ENCODE results near the gene AMOT.

AMOT gene

DNA sequence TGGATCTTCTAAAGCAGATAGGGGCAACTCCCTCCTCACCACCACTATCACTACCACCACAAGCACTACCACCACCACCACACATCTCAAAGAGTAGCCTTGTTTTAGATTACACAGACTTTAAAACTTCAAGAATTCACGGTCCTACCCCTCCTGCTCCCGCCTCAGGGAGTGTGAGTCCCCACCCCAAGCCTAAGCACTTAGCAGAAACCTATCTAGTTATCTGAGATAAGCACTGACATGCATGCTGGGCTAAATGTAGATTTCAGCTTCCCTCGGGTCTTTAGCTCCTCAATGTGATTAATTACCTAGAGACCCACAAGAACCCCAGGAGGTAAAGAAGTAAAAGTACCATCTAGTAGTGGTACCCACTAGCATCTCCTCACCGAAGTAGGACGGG lies 775 bp downstream of the AMOT start:
- DNase-seq = no peak

DNA sequence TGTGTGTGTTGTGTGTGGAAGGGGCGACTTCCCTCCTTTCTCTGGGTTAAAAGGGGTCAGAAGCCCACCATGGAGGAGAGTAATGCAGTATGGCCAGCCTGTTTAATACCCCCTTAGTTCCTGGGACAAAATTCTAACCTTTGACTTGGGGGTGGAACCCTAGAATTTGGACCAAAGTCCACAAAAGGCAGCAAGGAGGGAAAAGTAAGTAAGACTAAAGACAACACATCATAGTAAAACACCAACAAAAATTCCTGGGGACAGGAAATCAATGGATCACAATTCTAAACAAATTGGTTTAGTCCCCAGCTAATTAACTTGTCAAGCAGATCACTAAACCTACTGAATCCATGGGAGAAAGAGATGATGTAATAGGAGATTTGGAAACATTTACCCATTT lies 3.1 kb downstream of the AMOT start:
- no peak for DNase-seq

DNA sequence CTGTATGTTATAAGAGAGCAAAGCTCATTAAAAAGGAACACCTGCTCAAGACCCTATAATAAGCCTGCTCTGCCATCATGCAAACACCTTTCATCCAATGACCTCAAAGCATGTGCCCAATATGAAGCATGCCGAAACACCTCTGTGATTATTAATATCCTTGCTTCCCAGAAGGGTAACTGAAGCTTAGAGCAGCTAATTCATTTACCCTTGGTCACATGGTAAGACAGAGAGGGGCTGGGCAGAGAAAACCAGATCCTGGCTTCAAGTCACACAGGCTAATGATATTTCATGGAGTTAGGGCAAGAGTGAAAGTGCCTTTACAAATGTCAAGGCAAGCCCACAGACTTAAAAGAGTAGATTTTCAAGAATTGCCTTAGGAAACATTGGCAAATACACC lies 5.6 kb downstream of the AMOT start:
- no peak for DNase-seq

DNA sequence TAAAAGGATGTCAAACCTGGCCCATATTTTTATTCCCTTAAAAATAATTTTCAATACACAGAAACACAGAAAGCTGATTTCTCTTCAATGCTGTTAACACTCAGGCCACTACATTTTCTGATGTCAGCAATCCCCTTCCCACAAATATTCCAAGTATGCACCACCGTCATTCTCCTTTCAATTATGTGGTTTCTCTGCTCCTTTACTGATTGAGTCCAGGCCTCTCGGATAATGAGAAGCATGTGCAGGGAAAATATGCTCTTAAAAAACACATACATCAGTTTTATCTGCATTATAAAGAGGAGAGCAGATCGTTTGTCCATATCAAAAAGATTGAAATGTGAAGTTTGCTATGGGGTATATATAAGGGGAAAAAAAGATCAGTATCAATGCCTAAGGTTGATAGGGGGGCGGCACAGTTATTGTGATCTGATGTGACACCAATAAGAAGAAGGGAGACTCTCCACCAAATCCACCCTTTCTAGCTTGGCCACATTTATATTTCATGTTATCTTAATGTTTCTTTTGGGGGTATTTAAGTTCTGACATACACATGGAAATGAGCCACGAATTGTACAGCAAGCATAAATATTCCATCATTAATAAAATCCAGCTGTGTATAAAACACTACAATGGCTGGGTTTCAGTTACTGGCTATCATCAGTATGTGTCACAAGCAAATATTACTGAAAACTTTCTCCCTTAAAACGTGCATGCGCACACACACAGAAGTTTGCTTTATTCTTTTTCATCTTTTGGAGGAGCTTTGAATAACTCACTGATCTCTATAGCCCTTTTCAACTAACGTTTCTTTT lies 6.4 kb downstream of the AMOT start:
- DNase-seq = no peak

DNA sequence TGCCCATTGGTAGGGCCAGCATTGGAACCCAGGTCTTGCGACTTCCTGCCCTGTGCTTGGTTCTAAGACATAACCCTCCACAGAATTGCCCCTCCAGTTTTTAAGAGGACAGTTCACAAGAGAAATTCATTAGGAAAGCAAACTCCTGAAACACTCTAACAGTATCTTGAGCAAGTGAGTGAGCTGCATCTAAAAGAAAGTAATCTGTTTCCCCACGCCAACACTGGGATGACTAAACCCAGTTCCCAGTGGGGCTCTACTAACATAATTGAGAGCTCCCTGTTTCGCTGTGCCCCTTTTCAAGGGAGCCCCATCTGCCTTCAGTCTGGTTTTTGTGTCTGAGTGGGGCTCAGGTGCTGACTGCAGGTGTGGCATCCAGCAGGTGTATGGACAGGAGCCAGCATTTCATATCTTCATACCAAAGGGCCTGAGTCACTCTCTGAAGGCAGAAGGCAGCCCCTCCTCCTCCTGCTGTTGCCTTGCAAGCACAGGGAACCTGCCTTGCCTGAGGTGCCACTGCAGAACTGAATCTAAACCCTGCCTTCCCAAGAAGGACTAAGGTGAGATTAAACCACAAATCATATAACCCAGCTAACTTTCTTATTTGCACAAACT lies 8.0 kb downstream of the AMOT start:
- DNase-seq = no peak

DNA sequence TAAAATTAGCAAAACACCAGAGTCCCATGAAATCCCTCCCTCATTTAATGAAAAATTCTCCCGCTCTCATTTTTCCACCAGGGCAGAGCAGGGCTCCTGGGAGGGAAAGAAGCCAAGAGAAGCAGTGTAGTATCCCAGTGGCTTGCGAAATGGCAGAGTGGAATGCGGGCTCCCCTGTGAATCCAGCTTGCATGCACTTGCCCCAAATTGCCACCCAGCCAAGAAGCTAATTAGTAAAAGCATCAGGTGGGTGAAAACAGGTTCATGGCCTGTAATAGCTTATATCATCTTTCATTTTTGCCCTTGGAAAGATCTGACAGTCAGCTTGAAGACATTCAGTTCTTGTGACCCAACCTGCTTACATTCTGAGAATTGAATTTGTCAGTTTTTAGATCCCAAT lies 10.1 kb downstream of the AMOT start:
- DNase-seq = no peak

DNA sequence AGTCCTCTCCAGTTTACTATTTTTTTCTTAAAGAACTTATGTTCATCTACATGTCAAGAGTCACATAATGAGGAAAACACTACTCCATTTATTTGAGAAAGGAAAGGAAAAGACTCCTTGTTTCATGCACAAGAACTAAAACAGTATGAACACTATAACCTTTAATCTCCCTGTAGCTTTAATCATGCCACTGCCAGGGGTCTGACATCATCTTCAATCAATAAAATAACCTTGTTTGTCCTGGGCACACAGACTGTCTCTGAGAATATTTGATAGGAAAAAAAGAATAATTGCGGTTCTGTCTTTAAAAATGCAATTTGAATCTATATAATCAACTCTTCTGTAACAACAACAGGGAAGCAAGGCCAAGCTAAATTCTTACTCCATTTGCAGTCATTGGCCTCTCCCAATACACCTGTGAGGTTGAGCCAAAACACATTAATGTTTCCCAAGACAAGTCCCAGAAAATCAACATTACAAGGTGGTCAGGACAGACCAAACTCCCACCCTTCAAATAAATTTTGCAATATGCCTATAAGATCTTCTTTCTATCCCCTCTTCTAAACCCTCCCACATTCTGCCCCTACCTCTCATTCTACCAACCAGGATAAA lies 13.2 kb downstream of the AMOT start:
- DNase-seq = no peak

DNA sequence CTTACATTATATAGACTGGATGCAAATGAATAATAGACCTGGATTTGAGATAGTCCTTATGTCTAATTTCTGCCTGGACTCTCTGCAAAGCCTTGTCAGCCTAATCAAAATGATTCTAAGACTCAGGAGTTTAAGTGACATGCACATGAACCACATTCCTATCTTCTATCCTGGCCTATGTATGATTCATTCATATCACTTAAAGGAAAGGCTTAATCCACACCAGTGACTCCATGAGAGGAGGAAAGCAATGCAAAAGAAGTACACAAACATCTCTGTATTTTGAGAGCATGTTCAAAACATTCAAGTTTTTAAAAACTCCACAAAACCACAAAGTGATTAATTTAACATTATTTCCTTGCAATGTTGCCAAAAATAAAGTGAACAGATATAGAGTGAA lies 14.6 kb downstream of the AMOT start:
- DNase-seq = no peak

DNA sequence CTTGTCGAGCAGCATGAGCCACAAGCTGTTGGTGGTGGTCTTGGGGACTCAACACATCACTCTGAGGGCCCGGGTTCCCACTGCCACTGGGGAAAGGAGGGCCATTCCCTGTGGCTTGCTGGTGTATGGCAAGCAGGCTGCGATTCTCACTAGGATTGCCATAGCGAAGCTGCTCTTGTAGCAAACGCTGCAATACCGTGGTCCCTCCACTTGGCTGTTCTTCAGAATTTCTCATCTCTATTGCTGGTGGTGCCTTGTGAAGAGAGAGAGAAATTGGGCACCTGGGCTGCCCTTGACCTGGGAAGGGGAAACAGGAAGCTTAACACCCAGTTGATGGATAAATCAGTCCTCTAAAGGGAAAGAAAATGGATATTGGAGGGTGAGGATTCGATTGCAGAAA lies 17.7 kb downstream of the AMOT start:
- DNase-seq = no peak

DNA sequence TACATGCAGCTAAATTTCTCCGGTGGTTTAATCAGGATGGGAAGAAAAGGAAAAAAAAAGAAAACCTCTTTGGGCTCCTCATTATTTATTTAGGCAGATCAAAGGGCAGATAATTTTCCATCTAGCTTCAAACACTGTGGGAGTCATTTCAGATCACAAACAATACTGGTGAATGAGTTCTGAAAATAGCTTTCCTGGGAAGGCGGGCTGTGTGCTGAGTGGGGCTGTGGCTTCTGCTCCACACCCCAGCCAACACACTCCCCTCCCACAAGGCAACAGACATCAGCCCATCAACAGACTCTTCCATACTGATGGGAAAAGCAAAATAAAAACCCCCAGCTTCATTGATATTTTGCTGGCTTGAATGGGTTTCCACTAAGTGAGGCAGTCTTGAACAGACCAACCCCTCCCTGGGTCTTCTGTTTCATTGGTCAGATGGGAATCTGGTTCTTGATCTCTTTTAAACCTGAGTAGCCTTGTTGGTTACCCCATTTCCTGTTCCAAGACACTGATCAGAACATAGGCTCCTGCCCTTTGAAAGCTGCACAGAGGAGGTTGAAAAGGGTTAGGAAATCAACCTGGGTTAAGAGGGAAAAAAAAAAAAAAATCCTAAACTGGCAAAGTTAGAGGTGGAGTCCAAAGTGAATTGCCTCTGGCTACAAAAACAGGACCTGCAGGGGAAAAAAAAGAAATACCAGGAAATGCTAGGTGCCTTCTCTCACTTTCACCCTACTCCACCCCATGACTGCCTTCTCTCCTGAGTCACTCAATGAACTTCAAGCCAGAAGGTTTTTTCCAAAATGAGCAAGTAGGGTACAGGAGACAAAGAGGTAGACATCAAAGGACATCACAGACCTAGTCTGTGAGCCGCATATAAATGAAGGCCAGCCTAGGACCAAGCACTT lies 20.0 kb downstream of the AMOT start:
- no peak for DNase-seq

DNA sequence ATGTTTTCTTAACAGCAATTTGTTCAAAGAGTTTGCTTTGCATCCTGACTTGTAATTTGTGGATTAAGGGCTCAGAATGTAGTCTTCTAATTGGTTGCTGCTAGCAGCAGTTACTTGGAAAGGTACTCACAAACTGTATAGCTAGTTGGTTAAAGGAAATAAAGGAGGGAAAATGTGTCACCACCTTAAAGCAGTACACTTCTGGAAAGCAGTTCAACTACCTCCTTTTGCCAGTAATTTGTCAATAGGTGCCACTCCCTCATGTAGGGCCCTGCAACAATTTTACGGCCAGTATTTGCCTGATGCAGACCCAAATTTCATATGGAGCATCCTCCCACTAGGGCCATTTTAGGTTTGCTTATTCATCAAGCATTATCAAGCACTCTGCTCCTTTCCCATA lies 20.8 kb downstream of the AMOT start:
- no peak for DNase-seq

DNA sequence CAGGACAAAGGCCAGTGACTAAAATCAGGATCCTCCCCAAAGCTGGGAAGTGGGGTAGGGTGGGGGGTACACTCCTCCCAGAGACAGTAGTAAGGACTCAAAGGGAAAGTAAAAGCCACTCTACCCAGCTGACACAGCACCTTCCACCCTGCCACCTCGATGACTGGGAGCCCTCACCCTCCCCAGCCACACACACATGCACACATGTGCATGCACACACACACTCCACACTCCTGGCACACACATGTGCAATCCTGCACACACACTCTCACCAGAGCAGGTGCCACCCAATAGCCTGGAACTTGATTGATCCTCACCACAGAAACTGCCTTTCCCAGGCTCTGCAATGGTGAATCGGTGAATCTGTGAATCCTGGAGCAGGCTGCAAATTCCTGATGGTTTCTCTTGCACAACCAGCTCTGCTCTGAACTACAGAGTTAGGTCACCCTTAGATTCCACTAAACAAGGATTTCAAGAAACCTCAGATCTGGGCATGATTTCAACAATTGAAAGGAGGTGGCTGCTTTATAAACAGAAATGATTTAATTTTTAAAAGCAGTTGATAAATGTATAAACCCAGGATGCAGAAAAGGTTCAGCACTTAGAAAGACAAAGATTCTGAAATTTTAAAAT lies 21.5 kb downstream of the AMOT start:
- no peak for DNase-seq

DNA sequence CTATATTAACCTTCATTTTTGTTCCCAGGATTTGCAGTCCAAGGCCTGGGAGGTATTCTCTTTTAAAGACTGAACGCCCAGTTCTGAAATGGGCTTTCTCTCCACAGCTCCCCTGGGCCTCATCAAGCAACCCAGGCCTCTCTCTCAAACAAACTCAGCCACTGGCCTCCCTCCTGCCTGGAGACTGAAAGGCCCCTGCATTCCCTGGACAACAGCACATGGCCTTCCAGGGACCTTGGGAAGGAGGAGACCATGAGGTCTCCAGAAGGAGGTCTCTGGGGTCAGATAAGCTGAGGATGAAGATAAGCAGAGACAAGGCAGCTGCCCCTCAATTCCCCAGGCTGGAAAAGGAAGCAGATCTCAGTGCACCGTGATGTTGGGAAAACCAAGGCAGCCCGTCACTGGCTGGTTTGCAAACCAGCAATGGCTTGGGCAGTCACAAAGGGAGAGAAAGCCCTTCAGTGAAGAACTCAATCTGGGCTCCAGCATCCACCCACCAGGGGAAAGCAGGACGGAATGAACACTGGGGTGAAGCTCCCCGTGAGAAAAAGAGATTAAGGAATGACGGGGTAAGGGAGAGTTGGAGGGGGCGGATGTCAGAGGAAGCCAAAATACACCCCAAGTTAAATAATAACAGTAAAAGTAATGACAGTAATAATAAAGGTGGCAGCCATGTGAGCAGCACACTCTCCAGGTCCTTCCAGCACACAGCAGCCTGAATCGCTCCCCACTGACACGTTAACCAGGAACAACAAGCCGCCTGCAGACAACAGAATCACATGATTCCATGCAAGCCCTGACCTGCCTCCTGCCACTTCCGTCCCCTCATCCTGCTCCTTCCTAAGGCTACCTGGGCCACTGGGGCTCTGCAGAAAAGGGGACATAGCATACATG lies 22.3 kb downstream of the AMOT start:
- DNase-seq = no peak

DNA sequence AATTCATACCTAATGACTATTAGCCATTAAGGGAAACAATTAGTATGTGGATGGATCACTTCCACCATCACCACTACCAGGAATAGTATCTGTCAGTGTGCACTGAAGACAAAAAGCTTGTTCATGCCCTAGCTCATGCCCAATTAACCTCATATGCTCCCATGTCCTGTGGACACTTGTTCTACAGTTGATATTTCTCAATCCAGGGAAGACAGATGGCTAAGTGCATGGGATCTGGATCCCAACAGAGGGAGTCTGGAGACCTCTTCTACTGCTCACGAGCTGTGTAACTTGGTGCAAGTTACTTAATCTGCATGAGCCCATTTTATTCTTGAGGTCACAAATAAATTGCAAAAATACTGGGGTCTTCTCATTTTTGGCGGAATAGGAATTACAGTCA lies 23.7 kb downstream of the AMOT start:
- DNase-seq = no peak

DNA sequence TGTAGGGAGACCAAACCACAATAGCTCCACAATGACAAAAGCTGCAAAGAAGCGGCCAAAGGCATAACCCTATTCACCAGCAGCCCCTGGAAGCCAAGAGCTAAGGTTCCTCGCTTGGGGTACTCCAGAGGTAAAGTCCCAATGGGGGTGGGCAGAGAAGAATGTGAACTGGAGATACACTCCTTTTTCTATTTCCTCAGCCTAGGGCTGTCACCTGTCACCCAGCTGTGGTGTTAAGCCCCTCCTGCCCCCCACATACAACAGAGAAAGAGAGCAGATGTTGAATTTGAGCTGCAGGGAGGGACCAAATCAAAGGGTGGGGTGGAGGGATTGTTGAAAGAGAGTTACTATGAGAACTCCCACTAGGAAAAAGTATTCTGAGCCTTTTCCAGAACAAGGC lies 26.1 kb downstream of the AMOT start:
- DNase-seq = no peak

DNA sequence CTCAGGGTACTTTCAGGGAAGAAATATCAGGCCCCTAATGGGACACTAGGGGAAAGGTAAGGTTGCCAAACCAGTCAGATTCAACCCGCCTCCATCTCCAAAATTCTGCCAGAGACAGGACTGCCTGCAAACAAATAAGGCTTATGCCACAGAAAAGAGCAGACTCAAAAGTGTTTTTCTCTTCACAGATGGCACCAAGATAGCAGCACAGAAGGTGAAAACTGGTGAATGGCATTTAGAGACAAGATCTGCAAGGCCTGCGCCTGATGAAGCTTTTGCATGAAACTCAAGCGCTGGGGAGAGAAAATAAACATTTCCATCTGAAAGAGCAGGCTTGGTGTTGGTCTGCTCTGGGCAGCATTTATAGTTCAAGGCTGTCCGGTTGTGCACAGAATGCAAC lies 27.9 kb downstream of the AMOT start:
- no peak for DNase-seq

DNA sequence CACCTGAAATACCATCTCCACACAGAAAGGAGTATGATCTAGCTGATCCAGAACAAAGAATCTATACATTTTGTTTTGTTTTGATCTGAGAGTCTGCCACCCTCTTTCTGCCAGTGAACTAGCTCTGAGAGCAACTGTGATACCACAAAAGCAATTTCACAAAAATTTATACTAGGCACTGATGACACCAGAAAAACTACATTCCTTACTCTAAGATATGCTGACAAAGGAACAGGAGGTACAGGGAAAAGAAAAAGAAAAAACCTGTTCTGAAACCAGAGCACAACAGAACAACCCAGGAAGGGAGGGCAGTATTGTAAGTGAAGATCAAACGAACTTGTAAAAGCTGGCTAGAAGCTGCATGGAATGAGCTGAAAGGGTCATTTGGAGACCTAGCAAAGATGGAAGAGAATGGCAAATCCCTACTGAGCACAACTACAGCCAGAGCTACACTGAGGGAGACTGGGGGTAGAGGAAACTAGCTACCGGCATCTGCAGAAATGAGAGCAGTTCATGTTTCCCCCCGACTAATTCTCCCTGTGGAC lies 31.9 kb downstream of the AMOT start:
- DNase-seq = no peak

DNA sequence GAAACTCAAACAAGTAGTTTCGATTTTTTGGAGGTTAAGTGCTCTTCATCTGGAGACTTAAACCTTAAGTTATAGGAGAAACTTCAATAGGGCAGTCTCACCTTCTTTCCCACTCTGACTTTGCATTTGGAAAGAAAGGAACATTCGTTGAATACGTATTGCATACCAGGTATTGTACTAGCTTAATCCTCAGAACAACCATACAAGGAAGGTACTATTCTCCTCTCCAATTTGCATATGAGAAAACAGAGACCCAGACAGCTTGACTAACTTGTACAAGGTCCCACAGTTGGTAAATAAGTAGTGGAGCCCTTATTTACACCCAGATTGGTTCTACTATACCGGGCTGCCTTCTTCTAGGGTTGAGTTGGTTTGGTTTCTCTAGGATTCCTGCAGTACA lies 32.6 kb downstream of the AMOT start:
- DNase-seq = no peak

DNA sequence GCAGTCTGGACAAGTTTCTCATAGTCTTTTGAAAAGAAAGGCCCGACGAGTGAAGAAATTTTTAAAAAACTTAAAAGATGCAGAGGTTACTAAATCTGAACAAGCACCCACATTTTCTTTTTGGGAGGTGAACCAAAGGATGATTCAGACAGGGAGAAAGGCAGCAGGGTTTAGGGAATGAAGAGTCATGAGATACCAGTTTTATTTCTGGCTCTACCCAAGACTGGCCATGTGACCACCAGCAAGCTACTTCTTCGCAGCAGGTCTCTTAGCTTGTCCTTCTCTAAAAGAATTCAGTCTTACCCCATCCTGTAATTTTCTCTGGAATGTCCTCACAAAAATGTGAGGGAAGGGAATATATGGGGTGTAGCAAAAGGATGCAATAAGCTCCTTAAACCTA lies 37.6 kb downstream of the AMOT start:
- no peak for DNase-seq

DNA sequence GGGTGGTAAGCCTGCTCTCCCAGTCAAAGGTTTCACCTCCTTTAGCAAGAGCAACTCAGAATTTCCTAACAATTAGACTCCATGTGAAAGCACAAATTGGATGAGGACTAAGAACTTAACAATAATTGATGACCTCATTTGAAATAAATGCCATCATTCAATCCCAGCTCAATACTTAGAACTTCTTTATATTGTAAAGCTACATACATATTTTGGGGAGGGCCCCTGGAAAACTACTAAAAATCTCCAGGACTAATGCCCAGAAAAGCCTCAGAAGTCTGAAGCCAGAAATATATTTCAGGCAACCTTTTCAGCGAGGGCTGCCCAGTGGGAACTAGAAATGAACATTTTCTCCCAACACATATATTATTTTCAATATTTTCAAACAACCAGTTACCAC lies 38.1 kb downstream of the AMOT start:
- no peak for DNase-seq

DNA sequence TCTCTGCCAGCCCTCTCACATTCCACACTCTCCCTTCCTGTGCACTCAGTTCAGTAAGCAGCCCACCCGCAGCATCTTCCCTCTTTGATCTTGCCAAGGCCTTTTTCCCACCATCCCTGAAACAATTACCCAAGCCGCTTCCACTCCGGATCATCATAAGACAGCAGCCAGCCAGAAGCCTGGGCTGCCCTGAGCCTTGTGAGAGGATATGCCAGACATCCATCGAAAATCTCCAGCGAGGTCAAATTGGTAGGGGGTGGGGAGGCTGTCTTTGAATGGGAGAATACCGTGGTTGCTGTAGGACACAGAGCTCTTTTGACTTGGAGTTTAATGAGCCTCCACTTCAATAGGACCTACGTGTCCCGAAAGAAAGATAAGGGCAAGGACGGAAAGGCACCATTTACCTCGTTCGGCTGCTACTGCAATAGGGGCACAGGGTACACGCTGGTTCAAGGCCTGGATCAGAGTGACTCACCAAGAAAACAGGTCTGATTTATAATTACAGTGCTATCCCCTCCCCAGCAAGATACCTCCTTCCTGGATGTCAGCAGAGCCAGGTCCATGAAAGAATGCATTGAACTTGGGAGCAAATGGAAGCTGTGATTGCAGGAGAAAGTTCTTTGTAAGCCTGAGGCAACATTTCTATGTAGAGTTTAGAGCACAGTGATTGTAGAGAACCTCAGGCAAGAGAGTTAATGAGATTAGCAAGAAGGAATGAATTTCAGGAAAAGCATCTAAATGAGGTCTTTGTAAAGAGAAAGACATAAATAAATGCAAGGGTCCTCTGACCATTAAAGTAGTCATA lies 39.5 kb downstream of the AMOT start:
- no peak for DNase-seq
